Choroid plexus epithelial cell (primary cell): ENCODE results near the gene IGFBP2.

ENCODE experiments used
- DNase-seq: peaks from one replicate; pipeline ENCODE4 v3.0.0-alpha.2; 2010; ENCODE audit warnings: low read depth
- H3K4me3 ChIP-seq: 2 replicates; pipeline ENCODE4 v1.5.1; 2011; ENCODE audit warnings: low read depth, mild to moderate bottlenecking, control low read depth, low read length, moderate library complexity
- CTCF ChIP-seq: conservative IDR thresholded peaks from 2 replicates; pipeline ENCODE4 v1.5.1; 2011; ENCODE audit warnings: low read depth, mild to moderate bottlenecking, control low read depth, inconsistent platforms, low read length, moderate library complexity

Gene IGFBP2

GRCh38 chr2:216688731-216689340, 55.6 kb downstream of the IGFBP2 start:
- no peak for TF ChIP-seq CTCF
- H3K4me3 ChIP-seq: no peak overlapping the region
- DNase-seq: no peak

- TF ChIP-seq CTCF: no peak
- no peak overlapping the region for H3K4me3 ChIP-seq
- no peak for DNase-seq
Observed at GRCh38 chr2:216689397-216689796, 56.2 kb downstream of the IGFBP2 start.

GRCh38 chr2:216690456-216690852, 57.2 kb downstream of the IGFBP2 start:
- no peak for TF ChIP-seq CTCF
- H3K4me3 ChIP-seq: no peak overlapping the region
- no peak for DNase-seq

GRCh38 chr2:216690853-216691741, 57.9 kb downstream of the IGFBP2 start:
- H3K4me3 ChIP-seq: peak overlapping the region; percentile 44
- no peak for TF ChIP-seq CTCF
- peak; percentile 90 for DNase-seq

- TF ChIP-seq CTCF: no peak
Observed at GRCh38 chr2:216692636-216693413, 59.6 kb downstream of the IGFBP2 start.

GRCh38 chr2:216693414-216694080, 60.3 kb downstream of the IGFBP2 start:
- peak overlapping the region; percentile 73 for H3K4me3 ChIP-seq
- TF ChIP-seq CTCF: no peak
- DNase-seq: no peak

More at GRCh38 chr2:216692636-216693413, 59.6 kb downstream of the IGFBP2 start:
- peak overlapping the region; percentile 73 for H3K4me3 ChIP-seq
- DNase-seq: peak; percentile 82
